PC-9 (cell line): ENCODE data around the gene UST. TPM values are rescaled to one million over a fixed set of nuclear protein-coding genes. Genes with fewer than 3 reads are reported as not detected.

Source experiments
- BruUV-seq: library from RNA; stranded (reverse); fragments of 400-500 nt; replicated peaks from 2 replicates; lab custom pipeline; 2021; lab: Mats Ljungman, UMichigan
- CTCF ChIA-PET: fragments of 300-600 bp; sonication (Branson Sonifier 250); formaldehyde crosslinking; loops from one replicate; lab custom pipeline; 2022; ENCODE audit warnings: antibody characterized with exemption; lab: Charles Lee
- POLR2A ChIA-PET: fragments of 300-600 bp; sonication (Branson Sonifier 250); formaldehyde crosslinking; loops from one replicate; lab custom pipeline; 2022; ENCODE audit warnings: antibody characterized with exemption; ENCODE audit not compliant: unreplicated experiment; lab: Charles Lee
- DNase-seq, 2 experiments: peaks; one replicate each; pipeline versions ENCODE4 v3.0.0 to v3.0.0-alpha.2; 2015 to 2022; ENCODE audit warnings: mixed read lengths in 1 of 2
- H2AFZ ChIP-seq: fragments of 200-600 bp; sonication (generic); 2 replicates; pipeline ENCODE4 v1.8.1; 2017; ENCODE audit warnings: antibody characterized with exemption
- H3F3A ChIP-seq: fragments of 200-600 bp; sonication (generic); 2 replicates; pipeline ENCODE4 v1.8.1; 2017; ENCODE audit warnings: antibody characterized with exemption, mild to moderate bottlenecking, low read depth; ENCODE audit not compliant: insufficient read depth
- H3K27ac ChIP-seq: fragments of 200-600 bp; sonication (generic); 2 replicates; pipeline ENCODE4 v1.6.1; 2016; ENCODE audit warnings: mixed run types
- H3K27me3 ChIP-seq: fragments of 200-600 bp; sonication (generic); 2 replicates; pipeline ENCODE4 v1.6.1; 2016; ENCODE audit warnings: low read depth, mixed run types; ENCODE audit not compliant: insufficient read depth
- H3K36me3 ChIP-seq: fragments of 200-600 bp; sonication (generic); 2 replicates; pipeline ENCODE4 v1.6.1; 2016; ENCODE audit warnings: low read depth, mixed run types
- H3K4me1 ChIP-seq: fragments of 200-600 bp; sonication (generic); replicated peaks from 2 replicates; pipeline ENCODE4 v1.6.1; 2016; ENCODE audit warnings: mixed run types; ENCODE audit not compliant: insufficient read depth
- H3K4me2 ChIP-seq: fragments of 200-600 bp; sonication (generic); 2 replicates; pipeline ENCODE4 v1.6.1; 2017; ENCODE audit warnings: mixed run types
- H3K4me3 ChIP-seq: fragments of 200-600 bp; sonication (generic); 2 replicates; pipeline ENCODE4 v1.6.1; 2016; ENCODE audit warnings: mixed run types
- H3K79me2 ChIP-seq: fragments of 200-600 bp; sonication (generic); 2 replicates; pipeline ENCODE4 v1.6.1; 2017; ENCODE audit warnings: low read depth, mixed run types
- H3K9me2 ChIP-seq: fragments of 200-600 bp; sonication (generic); 2 replicates; pipeline ENCODE4 v1.8.1; 2017; ENCODE audit warnings: mild to moderate bottlenecking; ENCODE audit not compliant: insufficient read depth
- H3K9me3 ChIP-seq: fragments of 200-600 bp; sonication (generic); 2 replicates; pipeline ENCODE4 v1.8.1; 2016; ENCODE audit warnings: low read depth; ENCODE audit not compliant: insufficient read depth
- H4K20me1 ChIP-seq: fragments of 200-600 bp; sonication (generic); 2 replicates; pipeline ENCODE4 v1.8.1; 2017; ENCODE audit not compliant: insufficient read depth
- CTCF ChIP-seq: fragments of 200-600 bp; sonication (generic); conservative IDR thresholded peaks from 2 replicates; pipeline ENCODE4 v1.6.1; 2017; ENCODE audit warnings: mixed run types, antibody characterized with exemption, mild to moderate bottlenecking, moderate library complexity
- EZH2 ChIP-seq: fragments of 200-600 bp; sonication (generic); IDR thresholded peaks from 2 replicates; pipeline ENCODE4 v1.8.0; 2017; ENCODE audit warnings: antibody characterized with exemption, low read depth
- intact Hi-C: fragments of 100-400 bp; cut with micrococcal nuclease; formaldehyde crosslinking; loops from one replicate; pipeline ENCODE4 v1.10.0; 2022; ENCODE audit not compliant: unreplicated experiment
- total RNA-seq: library from RNA; stranded (reverse); gene quantifications from 2 replicates; pipeline ENCODE4 v1.2.3, GENCODE V29; 2021

Gene UST
- total RNA-seq, 1 experiment from 2014 or later, result 4.2 TPM

GRCh38 chr6:149093643-149094042 is 346.8 kb downstream of the UST start:
- BruUV-seq, result no TSS peak

GRCh38 chr6:149094156-149094555 is 347.3 kb downstream of the UST start:
- H3K4me2 ChIP-seq, result no peak overlapping the region
- DNase-seq, result no peak
- peaks cover 4% of the 10 kb centered on the region; the same call in 1 of the 2 replicates for H3K9me3 ChIP-seq
- no peak overlapping the region for H2AFZ ChIP-seq
- ChIA-PET CTCF (no interaction called here), POLR2A (interaction anchor here (0.5 to 0.7 kb wide), 3 partner anchors 62 to 223 kb away, joined by 3 to 9 read pairs (median 3); partner anchors contain the start of gene TAB2)
- no peaks in the 10 kb centered on the region for H4K20me1 ChIP-seq
- H3K36me3 ChIP-seq, result no peaks in the 10 kb centered on the region
- H3K79me2 ChIP-seq, result no peaks in the 10 kb centered on the region
- H3K4me3 ChIP-seq, result no peak overlapping the region
- no peak for TF ChIP-seq CTCF
- TF ChIP-seq EZH2, result no peak
- no peaks in the 10 kb centered on the region for H3K4me1 ChIP-seq
- no peak overlapping the region for H3K27ac ChIP-seq
- H3K9me2 ChIP-seq, result no peaks in the 10 kb centered on the region
- no peaks in the 10 kb centered on the region for H3F3A ChIP-seq
- no TSS peak for BruUV-seq
- no peaks in the 10 kb centered on the region for H3K27me3 ChIP-seq
- intact Hi-C loops, result no loop called here

More at GRCh38 chr6:149093643-149094042, 346.8 kb downstream of the UST start:
- Histone ChIP-seq H3K36me3 (no peaks in the 10 kb centered on the region), H3F3A (no peaks in the 10 kb centered on the region), H3K27me3 (no peaks in the 10 kb centered on the region), H2AFZ (no peak overlapping the region), H3K9me2 (no peaks in the 10 kb centered on the region), H3K4me2 (no peak overlapping the region), H3K79me2 (no peaks in the 10 kb centered on the region), H3K27ac (no peak overlapping the region), H3K9me3 (peaks cover 4% of the 10 kb centered on the region; the same call in 1 of the 2 replicates), H3K4me1 (no peaks in the 10 kb centered on the region), H4K20me1 (no peaks in the 10 kb centered on the region), H3K4me3 (no peak overlapping the region)
- intact Hi-C loops, result no loop called here
- ChIA-PET POLR2A (interaction anchor here (0.5 to 0.7 kb wide), 3 partner anchors 62 to 224 kb away, joined by 3 to 9 read pairs (median 3); partner anchors contain the start of gene TAB2), CTCF (no interaction called here)
- TF ChIP-seq CTCF (no peak), EZH2 (no peak)
- no peak for DNase-seq

- Histone ChIP-seq H3F3A (no peaks in the 10 kb centered on the region), H3K9me3 (peaks cover 4% of the 10 kb centered on the region; the same call in 1 of the 2 replicates), H2AFZ (no peak overlapping the region), H3K79me2 (no peaks in the 10 kb centered on the region), H3K4me3 (no peak overlapping the region), H3K27ac (no peak overlapping the region), H3K9me2 (no peaks in the 10 kb centered on the region), H3K4me1 (no peaks in the 10 kb centered on the region), H3K4me2 (no peak overlapping the region), H3K36me3 (no peaks in the 10 kb centered on the region), H3K27me3 (no peaks in the 10 kb centered on the region), H4K20me1 (no peaks in the 10 kb centered on the region)
- DNase-seq, result no peak
- no TSS peak for BruUV-seq
- POLR2A ChIA-PET, result no interaction called here
- CTCF ChIA-PET, result no interaction called here
- intact Hi-C loops, result no loop called here
- no peak for TF ChIP-seq CTCF
Measured at GRCh38 chr6:149094934-149095351, 348.1 kb downstream of the UST start.
